OCI-LY7 (cell line): ENCODE measurements around the gene ANKFN1.

Experiments used
- EZH2phosphoT487 ChIP-seq: fragments of 200-600 bp; sonication (generic); IDR thresholded peaks from 2 replicates; pipeline ENCODE4 v1.6.1; 2018; ENCODE audit warnings: low read depth, borderline replicate concordance, mild to moderate bottlenecking, mixed run types, antibody characterized with exemption, low read length, moderate library complexity, mixed read lengths
- TF ChIP-seq, protein P1 (sequence below): fragments of 200-600 bp; sonication (generic); conservative IDR thresholded peaks from 2 replicates; pipeline ENCODE4 v1.5.1; 2014; ENCODE audit warnings: mild to moderate bottlenecking, antibody characterized with exemption, low read length, moderate library complexity, mixed read lengths

DNA sequence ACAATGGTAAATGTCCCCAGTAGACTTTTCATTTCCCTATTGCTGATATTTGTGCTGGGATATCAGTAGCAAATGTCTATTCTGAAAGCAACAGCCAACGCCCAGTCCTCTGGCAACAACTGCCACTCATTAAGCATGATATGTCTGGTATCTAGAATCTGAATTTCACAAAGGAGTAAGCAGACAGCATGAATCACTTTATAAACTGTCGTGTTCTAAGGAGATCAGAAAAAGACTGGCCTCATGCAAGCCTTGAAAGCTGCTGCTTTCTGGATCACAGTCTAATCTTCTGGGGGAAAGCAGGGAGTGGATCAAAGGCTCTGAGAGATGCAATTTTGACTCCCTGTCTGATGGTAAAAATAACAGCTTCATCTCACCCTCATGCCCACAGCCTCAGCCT, 287.1 kb downstream of the ANKFN1 start:
- TF ChIP-seq, protein P1, sequence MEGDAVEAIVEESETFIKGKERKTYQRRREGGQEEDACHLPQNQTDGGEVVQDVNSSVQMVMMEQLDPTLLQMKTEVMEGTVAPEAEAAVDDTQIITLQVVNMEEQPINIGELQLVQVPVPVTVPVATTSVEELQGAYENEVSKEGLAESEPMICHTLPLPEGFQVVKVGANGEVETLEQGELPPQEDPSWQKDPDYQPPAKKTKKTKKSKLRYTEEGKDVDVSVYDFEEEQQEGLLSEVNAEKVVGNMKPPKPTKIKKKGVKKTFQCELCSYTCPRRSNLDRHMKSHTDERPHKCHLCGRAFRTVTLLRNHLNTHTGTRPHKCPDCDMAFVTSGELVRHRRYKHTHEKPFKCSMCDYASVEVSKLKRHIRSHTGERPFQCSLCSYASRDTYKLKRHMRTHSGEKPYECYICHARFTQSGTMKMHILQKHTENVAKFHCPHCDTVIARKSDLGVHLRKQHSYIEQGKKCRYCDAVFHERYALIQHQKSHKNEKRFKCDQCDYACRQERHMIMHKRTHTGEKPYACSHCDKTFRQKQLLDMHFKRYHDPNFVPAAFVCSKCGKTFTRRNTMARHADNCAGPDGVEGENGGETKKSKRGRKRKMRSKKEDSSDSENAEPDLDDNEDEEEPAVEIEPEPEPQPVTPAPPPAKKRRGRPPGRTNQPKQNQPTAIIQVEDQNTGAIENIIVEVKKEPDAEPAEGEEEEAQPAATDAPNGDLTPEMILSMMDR = no peak
- TF ChIP-seq EZH2phosphoT487 = no peak
